ENCODE data around the gene NLRP1. TPM values are rescaled to one million over a fixed set of nuclear protein-coding genes. Genes with fewer than 3 reads are reported as not detected.

NLRP1 gene
- total RNA-seq, 1 experiment from 2014 or later = 0.57 TPM

DNA sequence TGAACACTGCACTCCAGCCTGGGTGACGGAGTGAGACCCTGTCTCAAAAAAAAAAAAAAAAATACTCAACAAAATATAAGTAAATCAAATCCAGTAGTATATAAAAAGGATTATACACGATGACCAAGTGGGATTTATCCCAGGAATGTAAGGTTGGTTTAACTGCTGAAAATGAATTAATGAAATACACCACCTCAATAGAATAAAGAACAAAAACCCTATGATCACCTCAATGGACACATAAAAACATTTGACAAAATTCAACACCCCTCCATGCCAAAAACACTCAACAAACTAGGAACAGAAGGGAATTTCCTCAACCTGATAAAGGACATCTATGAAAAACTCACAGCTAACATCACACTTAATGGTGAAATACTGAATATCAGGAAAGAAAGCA, 91.3 kb downstream of the NLRP1 start:
- Mint-ChIP-seq H3K36me3 (ENCODE audit: insufficient read depth, unreplicated experiment) (peaks cover 19% of the 10 kb centered on the region), H3K4me3 (ENCODE audit: low read depth, unreplicated experiment) (no peak overlapping the region), H3K27ac (ENCODE audit: unreplicated experiment) (no peak overlapping the region), H3K9me3 (ENCODE audit: low read depth, unreplicated experiment) (peaks cover 8% of the 10 kb centered on the region), H3K27me3 (ENCODE audit: unreplicated experiment) (peaks cover 17% of the 10 kb centered on the region), H3K4me1 (ENCODE audit: low read depth, unreplicated experiment) (peaks cover 5% of the 10 kb centered on the region)
- intact Hi-C loops (cut with micrococcal nuclease; ENCODE audit: unreplicated experiment) = no loop called here
- TF ChIP-seq, protein P1, sequence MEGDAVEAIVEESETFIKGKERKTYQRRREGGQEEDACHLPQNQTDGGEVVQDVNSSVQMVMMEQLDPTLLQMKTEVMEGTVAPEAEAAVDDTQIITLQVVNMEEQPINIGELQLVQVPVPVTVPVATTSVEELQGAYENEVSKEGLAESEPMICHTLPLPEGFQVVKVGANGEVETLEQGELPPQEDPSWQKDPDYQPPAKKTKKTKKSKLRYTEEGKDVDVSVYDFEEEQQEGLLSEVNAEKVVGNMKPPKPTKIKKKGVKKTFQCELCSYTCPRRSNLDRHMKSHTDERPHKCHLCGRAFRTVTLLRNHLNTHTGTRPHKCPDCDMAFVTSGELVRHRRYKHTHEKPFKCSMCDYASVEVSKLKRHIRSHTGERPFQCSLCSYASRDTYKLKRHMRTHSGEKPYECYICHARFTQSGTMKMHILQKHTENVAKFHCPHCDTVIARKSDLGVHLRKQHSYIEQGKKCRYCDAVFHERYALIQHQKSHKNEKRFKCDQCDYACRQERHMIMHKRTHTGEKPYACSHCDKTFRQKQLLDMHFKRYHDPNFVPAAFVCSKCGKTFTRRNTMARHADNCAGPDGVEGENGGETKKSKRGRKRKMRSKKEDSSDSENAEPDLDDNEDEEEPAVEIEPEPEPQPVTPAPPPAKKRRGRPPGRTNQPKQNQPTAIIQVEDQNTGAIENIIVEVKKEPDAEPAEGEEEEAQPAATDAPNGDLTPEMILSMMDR (IDR thresholded peaks at IDR 0.05; ENCODE audit: unreplicated experiment) = no peak
- DNase-seq = no peak
- CTCF ChIA-PET = no interaction called here
- BruUV-seq (replicated peaks) = no TSS peak

DNA sequence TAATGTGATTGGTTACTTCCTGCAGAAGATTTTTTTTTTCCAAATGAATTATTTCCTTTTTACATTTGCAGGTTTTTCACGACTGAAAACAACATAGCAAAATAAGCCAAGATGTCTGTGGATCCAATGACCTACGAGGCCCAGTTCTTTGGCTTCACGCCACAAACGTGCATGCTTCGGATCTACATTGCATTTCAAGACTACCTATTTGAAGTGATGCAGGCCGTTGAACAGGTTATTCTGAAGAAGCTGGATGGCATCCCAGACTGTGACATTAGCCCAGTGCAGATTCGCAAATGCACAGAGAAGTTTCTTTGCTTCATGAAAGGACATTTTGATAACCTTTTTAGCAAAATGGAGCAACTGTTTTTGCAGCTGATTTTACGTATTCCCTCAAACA, 95.6 kb downstream of the NLRP1 start:
- Mint-ChIP-seq H3K36me3 (ENCODE audit: insufficient read depth, unreplicated experiment) (peaks cover 50% of the 10 kb centered on the region), H3K4me3 (ENCODE audit: low read depth, unreplicated experiment) (no peak overlapping the region), H3K27me3 (ENCODE audit: unreplicated experiment) (no peaks in the 10 kb centered on the region), H3K27ac (ENCODE audit: unreplicated experiment) (peak overlapping the region; percentile 50), H3K4me1 (ENCODE audit: low read depth, unreplicated experiment) (peaks cover 7% of the 10 kb centered on the region), H3K9me3 (ENCODE audit: low read depth, unreplicated experiment) (peaks cover 8% of the 10 kb centered on the region)
- TF ChIP-seq, protein P1 (IDR thresholded peaks at IDR 0.05; ENCODE audit: unreplicated experiment) = no peak
- BruUV-seq (replicated peaks) = no TSS peak
- CTCF ChIA-PET = no interaction called here
- no peak for DNase-seq
- intact Hi-C loops (cut with micrococcal nuclease; ENCODE audit: unreplicated experiment) = no loop called here

DNA sequence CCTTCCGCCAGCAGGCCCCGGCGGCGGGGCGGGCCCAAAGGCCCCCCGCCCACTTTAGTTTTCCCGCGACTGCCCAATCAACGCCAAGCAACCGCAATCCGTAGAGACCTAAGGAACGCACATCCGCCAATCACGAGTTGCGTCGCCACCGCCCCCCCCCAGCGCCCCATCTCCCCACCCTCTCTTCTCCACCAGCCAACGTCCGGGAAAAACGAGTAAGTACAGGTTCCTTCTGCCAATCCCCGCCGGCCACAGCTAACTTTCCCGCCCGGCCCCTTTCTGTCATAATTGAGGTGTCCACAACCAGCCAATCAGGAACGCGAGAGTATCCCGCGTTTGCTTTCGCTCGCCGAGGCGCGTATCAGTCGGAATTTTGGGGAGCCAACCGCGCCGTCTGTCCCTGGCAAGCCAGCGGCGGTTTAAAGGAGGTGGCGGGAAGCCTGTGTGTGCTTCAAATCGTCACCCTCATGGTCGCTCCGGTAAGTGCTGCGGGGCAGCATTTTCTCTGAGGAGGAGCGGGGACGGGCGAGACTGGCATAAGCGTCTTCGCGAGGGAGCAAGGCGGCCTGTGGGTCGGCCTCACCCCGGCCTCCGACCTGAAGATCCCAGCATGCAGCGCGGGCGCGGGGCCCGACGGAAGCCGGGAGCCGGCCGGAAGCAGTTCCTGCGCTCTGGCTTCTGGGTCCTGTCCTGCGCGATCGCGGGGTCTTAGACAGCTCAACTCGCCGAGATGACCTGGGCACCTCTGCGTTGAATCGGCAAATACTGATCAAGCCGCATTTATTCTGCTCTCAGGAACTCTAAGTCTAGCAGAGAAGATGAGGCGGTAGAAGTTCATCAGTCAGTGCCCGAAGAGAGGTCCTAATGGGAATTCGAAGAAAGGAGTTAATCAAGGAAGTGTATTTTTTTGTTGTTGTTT, 97.8 kb downstream of the NLRP1 start, which contains the start of gene MIS12:
TSS of gene MIS12 (plus strand) at position 361 of the 919 bp plus-strand sequence. CDS start 2,297 bp downstream, outside the sequence.
- TSS peak; percentile 56 for BruUV-seq (replicated peaks)
- Mint-ChIP-seq H3K9me3 (ENCODE audit: low read depth, unreplicated experiment) (peaks cover 8% of the 10 kb centered on the region), H3K27ac (ENCODE audit: unreplicated experiment) (peak within 1 kb of the TSS; percentile 92), H3K4me3 (ENCODE audit: low read depth, unreplicated experiment) (peak within 1 kb of the TSS; percentile 88), H3K4me1 (ENCODE audit: low read depth, unreplicated experiment) (peaks cover 7% of the 10 kb centered on the region), H3K36me3 (ENCODE audit: insufficient read depth, unreplicated experiment) (peaks cover 66% of the 10 kb centered on the region), H3K27me3 (ENCODE audit: unreplicated experiment) (no peaks in the 10 kb centered on the region)
- DNase-seq = peak; percentile 90
- CTCF ChIA-PET = interaction anchor here (0.5 to 0.9 kb wide), 4 partner anchors 47 to 1105 kb away, joined by 4 to 6 read pairs (median 4); partner anchors contain the start of gene C1QBP
- TF ChIP-seq, protein P1 (IDR thresholded peaks at IDR 0.05; ENCODE audit: unreplicated experiment) = no peak
- intact Hi-C loops (cut with micrococcal nuclease; ENCODE audit: unreplicated experiment) = no loop called here

DNA sequence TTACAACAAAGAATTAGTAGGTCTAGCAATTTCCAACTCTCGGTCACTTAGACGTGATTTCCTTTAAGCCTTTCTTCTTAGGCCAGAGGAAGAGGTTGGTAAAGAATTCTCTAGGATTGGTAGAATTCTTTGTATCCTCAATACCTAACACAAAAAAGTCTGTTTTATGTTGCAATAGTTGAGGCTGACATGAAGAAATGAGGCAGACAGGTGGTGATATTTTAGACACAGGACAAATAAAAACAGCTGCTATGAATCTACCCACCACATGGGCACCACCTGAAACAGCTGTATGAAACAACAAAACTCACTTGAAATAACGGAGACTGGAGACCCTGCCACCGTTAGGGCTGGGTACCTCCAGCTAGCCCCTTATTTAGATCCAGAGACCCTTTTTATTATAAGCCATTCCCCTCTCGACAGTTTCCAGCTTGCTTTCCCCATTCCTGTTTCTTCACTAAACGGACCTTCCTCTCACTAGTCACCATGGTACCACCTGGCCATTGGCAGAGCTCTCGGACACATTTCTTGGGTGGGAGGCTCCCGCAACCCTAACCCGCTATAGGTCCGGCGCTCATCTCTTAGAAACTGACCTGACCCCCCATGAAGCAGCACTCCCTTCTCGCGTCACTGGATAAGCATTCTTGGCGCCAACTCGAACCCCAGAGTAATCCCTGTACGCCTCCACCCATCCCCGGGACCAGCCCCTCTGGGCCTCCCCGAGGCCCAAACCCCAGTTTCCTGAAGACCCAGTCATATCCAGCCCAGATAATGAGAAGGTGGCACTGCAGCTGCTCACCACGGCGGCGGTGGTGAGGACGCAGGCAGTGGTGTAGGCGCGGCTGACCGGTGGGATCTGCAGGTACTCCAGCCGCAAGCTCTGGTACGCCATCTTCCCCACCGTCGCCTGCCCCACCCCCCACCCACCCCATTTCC, 98.8 kb downstream of the NLRP1 start, which contains the start of gene DERL2:
TSS of gene DERL2 (minus strand) at position 909 of the 936 bp plus-strand sequence. CDS start at position 892, 17 bp downstream.
- H3K4me3 Mint-ChIP-seq (ENCODE audit: low read depth, unreplicated experiment) = peak within 1 kb of the TSS; percentile 88
- H3K36me3 Mint-ChIP-seq (ENCODE audit: insufficient read depth, unreplicated experiment) = peaks cover 75% of the 10 kb centered on the region
- TF ChIP-seq, protein P1 (IDR thresholded peaks at IDR 0.05; ENCODE audit: unreplicated experiment) = no peak
- peaks cover 8% of the 10 kb centered on the region for H3K9me3 Mint-ChIP-seq (ENCODE audit: low read depth, unreplicated experiment)
- peak within 1 kb of the TSS; percentile 92 for H3K27ac Mint-ChIP-seq (ENCODE audit: unreplicated experiment)
- no peak for DNase-seq
- intact Hi-C loops (cut with micrococcal nuclease; ENCODE audit: unreplicated experiment) = no loop called here
- H3K27me3 Mint-ChIP-seq (ENCODE audit: unreplicated experiment) = no peaks in the 10 kb centered on the region
- peaks cover 7% of the 10 kb centered on the region for H3K4me1 Mint-ChIP-seq (ENCODE audit: low read depth, unreplicated experiment)
- CTCF ChIA-PET = interaction anchor here (0.6 to 0.9 kb wide), 3 partner anchors 46 to 1106 kb away, joined by 4 to 6 read pairs (median 4); partner anchors contain the start of gene C1QBP
- BruUV-seq (replicated peaks) = TSS peak; percentile 35

Data from Calu3 (cell line).